Activated gamma-delta T cell treated with Interleukin-2 at 50 U/mL for 16 hours (primary cell): Measurements from ENCODE around the gene NOL6.
"Not testable (repeated sequence)": the region's sequence is repeated elsewhere in the genome, so short reads cannot be mapped to it uniquely, and the experiment has no call there.

ENCODE experiments used
- DNase-seq: peaks from one replicate; pipeline ENCODE4 v3.0.0-alpha.2; 2020

NOL6 gene, protein sequence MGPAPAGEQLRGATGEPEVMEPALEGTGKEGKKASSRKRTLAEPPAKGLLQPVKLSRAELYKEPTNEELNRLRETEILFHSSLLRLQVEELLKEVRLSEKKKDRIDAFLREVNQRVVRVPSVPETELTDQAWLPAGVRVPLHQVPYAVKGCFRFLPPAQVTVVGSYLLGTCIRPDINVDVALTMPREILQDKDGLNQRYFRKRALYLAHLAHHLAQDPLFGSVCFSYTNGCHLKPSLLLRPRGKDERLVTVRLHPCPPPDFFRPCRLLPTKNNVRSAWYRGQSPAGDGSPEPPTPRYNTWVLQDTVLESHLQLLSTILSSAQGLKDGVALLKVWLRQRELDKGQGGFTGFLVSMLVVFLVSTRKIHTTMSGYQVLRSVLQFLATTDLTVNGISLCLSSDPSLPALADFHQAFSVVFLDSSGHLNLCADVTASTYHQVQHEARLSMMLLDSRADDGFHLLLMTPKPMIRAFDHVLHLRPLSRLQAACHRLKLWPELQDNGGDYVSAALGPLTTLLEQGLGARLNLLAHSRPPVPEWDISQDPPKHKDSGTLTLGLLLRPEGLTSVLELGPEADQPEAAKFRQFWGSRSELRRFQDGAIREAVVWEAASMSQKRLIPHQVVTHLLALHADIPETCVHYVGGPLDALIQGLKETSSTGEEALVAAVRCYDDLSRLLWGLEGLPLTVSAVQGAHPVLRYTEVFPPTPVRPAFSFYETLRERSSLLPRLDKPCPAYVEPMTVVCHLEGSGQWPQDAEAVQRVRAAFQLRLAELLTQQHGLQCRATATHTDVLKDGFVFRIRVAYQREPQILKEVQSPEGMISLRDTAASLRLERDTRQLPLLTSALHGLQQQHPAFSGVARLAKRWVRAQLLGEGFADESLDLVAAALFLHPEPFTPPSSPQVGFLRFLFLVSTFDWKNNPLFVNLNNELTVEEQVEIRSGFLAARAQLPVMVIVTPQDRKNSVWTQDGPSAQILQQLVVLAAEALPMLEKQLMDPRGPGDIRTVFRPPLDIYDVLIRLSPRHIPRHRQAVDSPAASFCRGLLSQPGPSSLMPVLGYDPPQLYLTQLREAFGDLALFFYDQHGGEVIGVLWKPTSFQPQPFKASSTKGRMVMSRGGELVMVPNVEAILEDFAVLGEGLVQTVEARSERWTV

DNA sequence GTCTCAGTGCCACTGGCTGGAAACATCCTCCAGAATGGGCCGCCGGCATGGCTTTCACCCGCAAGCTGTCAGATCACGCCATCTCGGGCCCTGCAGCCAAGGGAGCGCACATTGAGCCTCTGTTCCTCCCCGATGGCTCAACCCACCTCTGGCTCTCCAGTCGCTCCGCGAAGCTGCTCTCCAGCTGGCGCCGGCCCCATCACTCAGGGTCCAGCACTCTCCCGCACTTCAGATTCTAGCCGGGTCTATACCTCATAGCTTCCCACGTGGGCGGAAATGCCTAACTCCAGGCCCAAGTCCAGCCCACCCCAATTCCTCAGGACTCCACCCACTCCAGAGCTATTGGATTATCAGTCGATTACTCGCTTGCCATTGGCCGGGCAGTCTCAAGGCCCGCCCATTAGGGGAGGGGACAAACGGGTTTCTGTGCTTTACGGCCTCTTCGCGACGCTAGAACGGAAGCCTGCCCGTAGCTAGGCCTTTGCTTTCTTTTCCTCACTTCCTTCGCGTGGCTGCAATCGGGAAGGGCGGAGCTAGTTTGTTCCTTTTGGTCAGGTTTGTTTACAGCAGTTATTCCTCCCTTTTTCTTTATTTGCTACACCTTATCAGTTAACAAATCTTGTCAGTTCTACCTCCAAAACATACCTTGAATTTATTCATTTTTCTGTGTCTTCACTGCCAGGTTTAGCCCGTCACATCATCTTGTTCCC is at the start of gene NOL6:
Gene NOL6, minus strand, starts transcription at position 282 of the 710 bp plus-strand sequence. Its CDS starts 82 bp downstream, at position 200.
- peak; percentile 98 for DNase-seq

GRCh38 chr9:33521861-33522260 is 48.1 kb upstream of the NOL6 start:
- not testable (repeated sequence) for DNase-seq

DNA sequence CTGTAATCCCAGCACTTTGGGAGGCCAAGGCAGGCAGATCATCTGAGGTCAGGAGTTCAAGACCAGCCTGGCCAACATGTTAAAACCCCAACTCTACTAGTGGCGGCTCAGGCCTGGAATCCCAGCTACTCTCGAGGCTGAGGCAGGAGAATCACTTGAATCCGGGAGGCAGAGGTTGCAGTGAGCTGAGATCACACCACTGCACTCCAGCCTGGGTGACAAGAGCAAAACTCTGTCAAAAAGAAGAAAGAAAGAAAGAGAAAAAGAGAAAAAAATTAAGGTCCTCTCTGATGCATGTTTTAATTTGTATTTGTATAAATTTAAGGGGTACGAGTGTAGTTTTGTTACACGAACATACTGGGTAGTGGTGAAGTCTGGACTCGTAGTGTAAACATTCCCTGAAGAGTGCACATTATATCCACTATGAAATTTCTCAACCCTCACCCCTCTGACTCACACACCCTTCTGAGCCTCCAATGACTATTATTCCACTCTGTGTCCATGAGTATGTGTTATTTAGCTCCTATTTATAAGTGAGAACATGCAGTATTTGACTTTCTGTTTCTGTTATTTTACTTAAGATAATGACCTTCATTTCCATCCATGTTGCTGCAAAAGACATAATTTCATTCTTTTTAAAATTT is 44.3 kb upstream of the NOL6 start:
- DNase-seq: not testable (repeated sequence)

- no peak for DNase-seq
Observed at GRCh38 chr9:33517373-33517772, 43.6 kb upstream of the NOL6 start.

GRCh38 chr9:33516397-33516796 is 42.7 kb upstream of the NOL6 start:
- DNase-seq: not testable (repeated sequence)

- DNase-seq: not testable (repeated sequence)
Observed at GRCh38 chr9:33515342-33515995, 41.7 kb upstream of the NOL6 start.

- DNase-seq: not testable (repeated sequence)
Observed at GRCh38 chr9:33512535-33512934, 38.8 kb upstream of the NOL6 start.

DNA sequence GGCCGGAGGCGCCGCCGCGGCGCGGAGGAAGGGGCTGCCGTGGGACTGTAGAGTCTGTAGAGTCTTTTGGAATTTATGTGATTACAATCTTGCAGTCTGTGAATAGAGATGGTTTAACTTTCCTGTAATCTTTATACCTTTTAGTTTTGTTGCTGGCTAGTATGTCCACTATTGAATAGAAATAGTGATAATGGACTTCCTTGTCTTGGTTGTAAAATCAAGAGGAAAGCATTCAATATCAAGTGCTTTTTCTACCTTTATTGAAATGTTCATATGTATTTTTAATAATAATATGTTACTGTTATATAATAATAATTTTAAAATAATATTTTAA is 37.4 kb upstream of the NOL6 start:
- DNase-seq: not testable (repeated sequence)

DNA sequence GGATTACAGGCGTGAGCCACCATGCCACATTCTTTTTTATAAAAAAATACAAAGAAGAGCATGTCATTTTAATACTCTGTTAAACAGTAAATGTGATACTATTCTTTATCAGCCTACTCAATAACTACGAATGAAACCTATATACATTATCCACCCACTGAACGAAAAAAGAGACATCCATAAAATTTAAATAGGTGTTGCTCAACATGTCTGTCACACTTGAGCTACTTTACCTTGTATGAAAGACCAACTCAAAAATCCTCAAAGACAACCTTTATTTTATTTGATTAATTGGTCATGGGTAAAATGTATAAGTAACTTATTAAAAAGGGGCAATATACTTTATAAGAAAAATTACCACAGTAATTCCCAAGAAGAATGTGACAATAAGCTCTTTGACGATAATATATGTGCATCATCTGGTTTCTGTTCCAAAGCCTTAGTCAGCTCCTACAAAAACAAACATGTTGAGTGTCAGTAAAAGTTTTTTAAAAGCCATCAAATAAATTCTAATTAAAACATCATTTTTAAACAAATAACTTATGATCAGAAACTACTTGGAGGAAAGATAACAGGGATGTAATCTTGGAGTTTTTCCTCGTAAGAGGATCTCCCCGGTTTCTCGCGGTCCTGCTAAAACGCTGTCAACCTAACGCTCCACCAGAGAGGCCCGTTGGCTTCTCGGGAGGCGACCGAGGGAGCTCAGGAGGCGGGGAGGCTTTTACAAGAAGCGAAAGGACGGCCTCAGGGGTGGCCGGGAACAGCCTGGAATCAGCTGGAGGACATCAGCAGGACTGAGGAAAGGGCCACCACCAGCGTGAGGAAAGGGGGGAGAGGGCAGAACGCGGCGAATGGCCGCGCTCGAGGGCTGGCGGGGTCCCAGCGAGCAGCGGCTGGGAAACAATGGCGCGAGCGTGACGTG is 36.8 kb upstream of the NOL6 start:
- peak; percentile 17 for DNase-seq

DNA sequence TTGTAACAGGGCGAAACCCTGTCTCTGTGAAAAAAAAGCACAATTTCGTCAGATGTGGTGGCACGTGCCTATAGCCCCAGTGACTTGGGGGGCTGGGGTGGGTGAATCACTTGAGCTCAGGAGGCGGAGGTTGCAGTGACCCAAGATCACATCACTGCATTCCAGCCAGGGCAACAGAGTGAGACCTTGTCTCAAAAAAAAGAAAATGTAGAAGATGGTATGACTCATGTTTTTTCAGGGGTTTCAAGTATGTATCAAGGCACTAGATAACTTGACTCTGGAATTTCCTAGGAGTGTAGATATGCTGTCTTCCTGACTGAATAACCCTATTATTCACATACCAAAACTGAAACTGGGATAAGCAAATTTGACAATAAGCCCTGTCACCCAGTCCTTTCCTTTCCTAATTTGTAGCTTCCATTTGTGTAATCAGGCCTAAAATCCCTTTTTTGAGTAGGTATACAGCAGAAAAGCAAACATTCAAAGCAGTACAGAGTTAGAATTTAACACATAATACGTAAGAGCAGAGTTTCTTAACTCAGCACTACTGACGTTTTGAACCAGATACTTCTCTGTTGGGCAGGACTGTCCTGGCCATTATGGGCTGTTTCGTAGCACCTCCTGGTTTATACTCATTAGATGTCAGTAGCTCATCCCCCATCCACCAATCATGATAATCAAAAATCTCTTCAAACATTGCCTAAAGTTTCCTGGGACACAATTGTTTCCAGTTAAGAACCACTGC is 33.1 kb upstream of the NOL6 start:
- no peak for DNase-seq

GRCh38 chr9:33498387-33498786 is 24.7 kb upstream of the NOL6 start:
- DNase-seq: no peak

GRCh38 chr9:33493819-33494218 is 20.1 kb upstream of the NOL6 start:
- DNase-seq: not testable (repeated sequence)

DNA sequence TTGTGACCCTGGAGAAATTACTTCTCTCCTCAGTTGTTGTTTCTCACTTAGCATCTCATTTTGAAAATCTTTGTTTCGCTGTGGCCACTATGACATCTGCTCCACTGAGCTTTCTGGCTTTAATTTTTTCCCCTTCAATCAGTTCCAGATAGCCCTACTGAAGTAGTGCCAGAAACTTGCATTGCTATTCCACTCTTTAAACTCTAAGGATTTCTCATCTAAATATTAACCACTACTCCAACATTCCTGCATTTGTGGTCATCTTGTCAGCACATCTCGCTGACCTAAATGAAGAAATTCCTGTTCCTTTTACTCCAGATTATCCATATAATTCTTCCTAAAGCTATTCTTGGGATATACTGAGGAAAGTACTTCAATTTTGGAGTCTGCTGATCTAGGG is 15.3 kb upstream of the NOL6 start:
- no peak for DNase-seq

DNA sequence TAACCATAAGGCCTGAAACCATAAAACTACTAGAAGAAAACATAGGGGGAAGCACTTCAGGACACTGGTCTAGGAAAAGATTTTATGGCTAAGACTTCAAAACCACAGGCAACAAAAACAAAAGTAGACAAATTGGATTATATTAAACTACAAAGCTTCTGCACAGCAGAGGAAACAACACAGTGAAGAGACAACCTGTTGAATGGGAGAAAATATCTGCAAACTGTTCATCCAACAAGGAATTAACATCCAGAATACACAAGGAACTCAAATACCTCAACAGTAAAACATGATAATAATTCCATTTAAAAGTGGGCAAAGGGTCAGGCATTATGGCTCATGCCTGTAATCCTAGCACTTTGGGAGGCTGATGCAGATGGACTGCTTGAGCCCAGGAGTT is 11.6 kb upstream of the NOL6 start:
- DNase-seq: not testable (repeated sequence)

- no peak for DNase-seq
Observed at GRCh38 chr9:33480976-33481375, 7.3 kb upstream of the NOL6 start.

DNA sequence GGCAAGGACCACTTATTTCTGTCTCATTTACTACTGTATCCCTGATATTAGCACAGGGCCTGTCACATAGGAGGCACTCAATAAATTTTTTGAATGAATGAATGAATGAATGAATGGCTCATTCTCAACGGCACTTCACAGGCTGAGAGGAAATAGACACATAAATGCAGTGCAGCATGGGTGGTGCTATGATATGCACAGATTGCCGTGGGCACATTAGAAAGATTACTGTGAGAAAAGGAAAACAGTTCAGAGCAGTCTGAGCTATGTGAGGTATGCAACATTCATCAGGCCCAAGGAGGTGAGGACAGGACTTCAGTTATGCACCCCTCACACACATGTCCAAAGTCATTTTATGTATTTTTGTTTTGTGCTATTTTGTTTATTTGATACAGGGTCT is 6.4 kb upstream of the NOL6 start:
- no peak for DNase-seq

- DNase-seq: no peak
Observed at GRCh38 chr9:33476503-33476902, 2.8 kb upstream of the NOL6 start.

- DNase-seq: no peak
Observed at GRCh38 chr9:33475357-33475756, 1.6 kb upstream of the NOL6 start.

DNA sequence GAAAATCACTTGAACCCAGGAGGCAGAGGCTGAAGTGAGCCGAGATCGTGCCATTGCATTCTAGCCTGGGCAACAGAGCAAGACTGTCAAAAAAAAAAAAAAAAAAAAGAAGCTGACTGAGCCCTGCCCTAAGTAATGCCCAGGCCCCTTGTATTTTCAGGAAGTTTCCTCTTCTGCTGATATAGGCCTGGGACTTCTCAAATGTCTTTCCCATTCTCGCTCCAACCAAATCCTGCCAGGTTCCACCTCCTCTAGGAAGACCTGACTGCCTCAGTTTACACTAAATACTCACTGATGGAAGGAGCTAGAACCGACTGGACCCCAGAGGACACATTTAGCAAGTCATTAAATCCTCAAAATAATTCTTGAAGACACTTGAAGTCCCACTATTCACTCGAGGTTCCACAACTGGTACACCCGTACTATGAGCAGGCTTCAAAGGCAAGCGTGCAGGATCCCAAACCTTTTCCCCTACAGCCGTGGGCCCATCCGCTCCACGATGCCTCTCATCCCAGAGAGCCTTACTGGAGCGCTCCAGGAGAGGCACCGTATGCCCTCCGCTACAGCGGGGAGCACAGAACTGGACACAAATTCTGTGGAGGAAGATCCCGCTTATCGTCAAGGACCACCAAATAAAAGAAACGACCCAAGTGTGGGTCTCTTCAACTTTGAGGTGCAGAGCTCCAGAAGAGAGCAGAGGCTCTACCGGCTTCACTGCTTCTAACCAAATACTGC is 676 bp downstream of the NOL6 start:
- no peak for DNase-seq
